Neuronal stem cell (in vitro differentiated cells): ENCODE measurements around the gene CTCF.

Experiments used
- DNase-seq: peaks from one replicate; pipeline ENCODE4 v3.0.0-alpha.2; 2013; ENCODE audit warnings: low spot score
- H2AFZ ChIP-seq: one replicate; pipeline ENCODE4 v1.6.1; 2013; ENCODE audit warnings: mild to moderate bottlenecking, low read length, inconsistent platforms
- H2AK5ac ChIP-seq: 2 replicates; pipeline ENCODE4 v1.6.1; 2013; ENCODE audit warnings: low read depth, mild to moderate bottlenecking, inconsistent platforms, low read length, moderate library complexity, mixed read lengths
- H2BK120ac ChIP-seq: 2 replicates; pipeline ENCODE4 v1.6.1; 2013; ENCODE audit warnings: low read depth, mild to moderate bottlenecking, inconsistent platforms, low read length, moderate library complexity, mixed read lengths
- H2BK12ac ChIP-seq: one replicate; pipeline ENCODE4 v1.6.1; 2013; ENCODE audit warnings: low read length, inconsistent platforms
- H2BK15ac ChIP-seq: 2 replicates; pipeline ENCODE4 v1.6.1; 2013; ENCODE audit warnings: mild to moderate bottlenecking, low read length, inconsistent platforms, mixed read lengths
- H2BK5ac ChIP-seq: one replicate; pipeline ENCODE4 v1.6.1; 2013; ENCODE audit warnings: inconsistent platforms, mild to moderate bottlenecking, low read length, moderate library complexity
- H3K14ac ChIP-seq: one replicate; pipeline ENCODE4 v1.6.1; 2013; ENCODE audit warnings: low read length, inconsistent platforms
- H3K18ac ChIP-seq: 2 replicates; pipeline ENCODE4 v1.6.1; 2013; ENCODE audit warnings: low read length, inconsistent platforms
- H3K23ac ChIP-seq: 2 replicates; pipeline ENCODE4 v1.6.1; 2013; ENCODE audit warnings: low read depth, mild to moderate bottlenecking, mixed read lengths, low read length, inconsistent platforms; ENCODE audit not compliant: poor library complexity
- H3K27ac ChIP-seq: replicated peaks from 3 replicates; pipeline ENCODE4 v1.5.1; 2013; ENCODE audit warnings: low read length, inconsistent platforms
- H3K27me3 ChIP-seq, 3 experiments: 2 replicates each; pipeline ENCODE4 v1.6.1; 2013; ENCODE audit warnings: low read length in 3 of 3, mild to moderate bottlenecking in 2 of 3, inconsistent platforms in 1 of 3, low read depth in 1 of 3, mixed read lengths in 1 of 3, moderate library complexity in 1 of 3; ENCODE audit not compliant: control insufficient read depth in 3 of 3, insufficient read depth in 3 of 3
- H3K36me3 ChIP-seq, 2 donors: replicated peaks in 1 of 2; 2 replicates each; pipeline ENCODE4 v1.6.1; 2013; ENCODE audit warnings: low read length in 2 of 2; ENCODE audit not compliant: control insufficient read depth in 2 of 2, insufficient read depth in 2 of 2
- H3K4ac ChIP-seq: 2 replicates; pipeline ENCODE4 v1.6.1; 2013; ENCODE audit warnings: inconsistent platforms, mild to moderate bottlenecking, low read length, moderate library complexity
- H3K4me1 ChIP-seq, 2 donors: 1 replicate in 1 of 2; 2 replicates in 1 of 2; pipeline ENCODE4 v1.6.1; 2013; ENCODE audit warnings: low read length in 2 of 2, low read depth in 1 of 2; ENCODE audit not compliant: control insufficient read depth in 2 of 2, insufficient read depth in 1 of 2
- H3K4me2 ChIP-seq: one replicate; pipeline ENCODE4 v1.6.1; 2013; ENCODE audit warnings: mild to moderate bottlenecking, low read length, inconsistent platforms; ENCODE audit not compliant: insufficient read depth, poor library complexity, severe bottlenecking
- H3K4me3 ChIP-seq, 2 donors: 2 replicates each; pipeline ENCODE4 v1.5.1; 2013; ENCODE audit warnings: low read length in 2 of 2, mild to moderate bottlenecking in 2 of 2, inconsistent platforms in 1 of 2, moderate library complexity in 1 of 2
- H3K79me1 ChIP-seq: one replicate; pipeline ENCODE4 v1.6.1; 2013; ENCODE audit warnings: low read depth, mild to moderate bottlenecking, inconsistent platforms, low read length, moderate library complexity
- H3K9ac ChIP-seq: one replicate; pipeline ENCODE4 v1.6.1; 2013; ENCODE audit warnings: mild to moderate bottlenecking, low read depth, low read length, inconsistent platforms; ENCODE audit not compliant: poor library complexity
- H3K9me3 ChIP-seq, 2 donors: replicated peaks in 1 of 2; 2 replicates each; pipeline versions ENCODE3 to v1.6.1; 2013; ENCODE audit warnings: low read length in 2 of 2, mild to moderate bottlenecking in 2 of 2, inconsistent platforms in 1 of 2, low read depth in 1 of 2, mixed read lengths in 1 of 2, moderate library complexity in 1 of 2; ENCODE audit not compliant: control insufficient read depth in 2 of 2, insufficient read depth in 1 of 2
- H4K8ac ChIP-seq: one replicate; pipeline ENCODE4 v1.6.1; 2013; ENCODE audit warnings: low read depth, mild to moderate bottlenecking, inconsistent platforms, low read length, moderate library complexity
- H4K91ac ChIP-seq: one replicate; pipeline ENCODE4 v1.6.1; 2013; ENCODE audit warnings: low read length, low read depth, mild to moderate bottlenecking, inconsistent platforms; ENCODE audit not compliant: poor library complexity
- whole genome bisulfite sequencing, 2 donors: extraction: QIAGEN DNeasy Blood & Tissue Kit; methylation state at CpG; one replicate each; pipeline ENCODE4 v1.1.7; 2013; ENCODE audit warnings: missing lambda C conversion rate in 2 of 2, mixed read lengths in 1 of 2; ENCODE audit not compliant: insufficient read length in 2 of 2, insufficient replicate concordance in 1 of 2; ENCODE audit errors: extremely low coverage in 2 of 2; 5-methylcytosine and 5-hydroxymethylcytosine counted together

The CTCF gene

DNA sequence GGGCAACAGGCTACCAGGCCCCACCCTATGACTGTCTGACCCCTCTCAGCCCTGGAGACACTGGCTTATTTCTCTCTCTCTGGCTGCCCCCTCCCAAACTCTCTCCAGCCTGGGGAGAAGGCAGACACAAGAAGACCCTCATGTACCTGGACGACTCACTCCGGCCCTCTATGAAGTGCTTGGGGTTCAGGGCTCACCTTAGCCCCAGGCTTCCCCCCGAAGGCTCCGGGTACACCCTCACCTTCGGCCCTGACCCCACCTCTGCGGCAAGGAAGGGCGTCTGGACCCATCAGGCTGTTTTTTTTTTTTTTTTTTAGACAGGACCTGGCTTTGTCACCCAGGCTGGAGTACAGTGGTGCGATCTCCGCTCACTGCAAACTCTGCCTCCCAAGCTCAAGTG is 81.7 kb downstream of the CTCF start:
- Histone ChIP-seq H4K8ac (peak overlapping the region; percentile 65), H2BK12ac (no peak overlapping the region), H3K18ac (no peak overlapping the region), H3K9ac (no peak overlapping the region), H3K27ac (no peak overlapping the region), H3K4me3 (no peak overlapping the region), H3K79me1 (peaks cover 2% of the 10 kb centered on the region), H3K36me3 (peaks cover 2 to 10% of the 10 kb centered on the region in 2 donors), H3K27me3 (peaks cover 0 to 40% (median 40%) of the 10 kb centered on the region in 3 experiments), H4K91ac (no peak overlapping the region), H3K9me3 (no peaks in the 10 kb centered on the region), H3K4ac (no peak overlapping the region), H2BK120ac (no peak overlapping the region), H2BK5ac (no peak overlapping the region), H2AFZ (peak overlapping the region; percentile 80), H2AK5ac (no peak overlapping the region), H3K4me1 (peaks cover 0 to 6% of the 10 kb centered on the region in 2 donors), H3K4me2 (no peak overlapping the region), H3K14ac (no peak overlapping the region), H3K23ac (no peak overlapping the region), H2BK15ac (no peak overlapping the region)
- no CpG with 5 or more reads among the region's 9 CpGs for WGBS, 2 donors
- no peak for DNase-seq

DNA sequence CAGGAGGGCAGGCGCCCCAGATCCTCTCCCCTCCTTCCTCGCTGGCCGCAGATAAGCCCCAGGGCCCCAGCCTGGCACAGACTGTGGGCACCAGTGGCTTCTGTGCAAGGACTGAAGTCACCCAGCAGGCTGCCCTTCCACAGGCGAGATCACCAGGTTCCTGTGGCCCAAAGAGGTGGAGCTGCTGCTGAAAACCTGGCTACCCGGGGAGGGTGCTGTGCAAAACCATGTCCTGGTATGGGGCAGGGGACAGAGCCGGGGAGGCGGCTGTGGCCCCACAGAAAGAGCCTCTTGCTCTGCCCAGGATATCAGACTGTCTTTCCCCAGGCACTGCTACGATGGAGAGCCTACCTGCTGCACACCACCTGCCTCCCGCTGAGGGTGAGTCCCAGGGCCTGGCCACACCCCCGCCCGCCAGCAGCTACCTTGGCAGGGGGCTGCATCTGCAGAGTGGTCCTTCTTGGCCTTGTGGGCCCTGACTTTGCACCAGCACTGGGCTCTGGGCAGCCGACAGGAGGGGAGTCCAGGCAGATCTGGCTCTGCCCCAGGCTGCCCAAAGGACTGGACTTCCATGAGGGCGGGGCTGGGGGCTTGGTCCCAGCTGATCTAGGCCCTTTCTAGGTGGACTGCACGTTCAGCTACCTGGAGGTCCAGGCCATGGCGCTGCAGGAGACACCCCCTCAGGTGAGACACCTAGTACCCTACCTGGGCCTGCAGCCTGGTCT is 83.2 kb downstream of the CTCF start:
- Histone ChIP-seq H3K4ac (peak overlapping the region; percentile 53), H3K4me1 (peaks cover 0 to 17% of the 10 kb centered on the region in 2 donors), H3K9ac (no peak overlapping the region), H3K36me3 (no peaks in the 10 kb centered on the region), H3K4me3 (no peak overlapping the region), H3K23ac (peak overlapping the region; percentile 73), H2BK5ac (no peak overlapping the region), H2BK15ac (peak overlapping the region; percentile 75), H4K91ac (peak overlapping the region; percentile 72), H3K27ac (no peak overlapping the region), H3K4me2 (peak overlapping the region; percentile 60), H2AK5ac (peak overlapping the region; percentile 96), H3K27me3 (peaks cover 0 to 54% (median 45%) of the 10 kb centered on the region in 3 experiments), H2BK120ac (peak overlapping the region; percentile 47), H3K9me3 (no peaks in the 10 kb centered on the region), H3K18ac (peak overlapping the region; percentile 87), H3K14ac (no peak overlapping the region), H2BK12ac (no peak overlapping the region), H3K79me1 (peaks cover 2% of the 10 kb centered on the region), H4K8ac (no peak overlapping the region), H2AFZ (peak overlapping the region; percentile 80)
- no CpG with 5 or more reads among the region's 15 CpGs for WGBS, 2 donors
- no peak for DNase-seq

DNA sequence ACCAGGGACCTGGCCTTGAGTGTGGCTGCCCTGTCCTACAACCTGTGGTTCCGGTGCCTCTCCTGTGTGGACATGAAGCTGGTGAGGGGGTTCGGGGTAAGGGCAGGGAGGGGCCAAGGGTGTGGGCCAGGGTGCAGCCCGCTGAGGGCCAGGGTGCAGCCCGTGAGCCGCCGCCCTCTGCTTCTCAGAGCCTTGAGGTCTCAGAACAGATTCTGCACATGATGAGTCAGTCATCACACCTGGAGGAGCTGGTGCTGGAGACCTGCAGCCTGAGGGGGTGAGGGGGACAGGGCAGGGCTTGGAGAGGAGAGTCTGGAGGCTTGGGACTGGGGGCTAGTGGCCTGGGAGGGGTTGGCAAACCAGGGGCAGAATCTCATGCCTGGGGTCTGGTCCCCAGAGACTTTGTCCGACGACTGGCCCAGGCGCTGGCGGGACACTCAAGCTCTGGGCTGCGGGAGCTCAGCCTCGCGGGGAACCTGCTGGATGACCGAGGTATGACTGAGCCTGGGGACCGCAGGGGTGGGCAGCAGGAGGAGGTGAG is 84.9 kb downstream of the CTCF start:
- peaks cover 0 to 70% (median 59%) of the 10 kb centered on the region in 3 experiments for H3K27me3 ChIP-seq
- no peak overlapping the region for H4K8ac ChIP-seq
- H3K4ac ChIP-seq: no peak overlapping the region
- peaks cover 2% of the 10 kb centered on the region for H3K79me1 ChIP-seq
- no peak overlapping the region for H3K4me2 ChIP-seq
- H3K9ac ChIP-seq: no peak overlapping the region
- H3K9me3 ChIP-seq: no peaks in the 10 kb centered on the region
- H3K14ac ChIP-seq: no peak overlapping the region
- peak overlapping the region; percentile 5 for H2BK5ac ChIP-seq
- H2BK120ac ChIP-seq: no peak overlapping the region
- no peak for DNase-seq
- H2AK5ac ChIP-seq: peak overlapping the region; percentile 25
- no peaks in the 10 kb centered on the region for H3K36me3 ChIP-seq
- WGBS, 2 donors: no CpG with 5 or more reads among the region's 15 CpGs
- H3K4me3 ChIP-seq: no peak overlapping the region
- H2BK15ac ChIP-seq: peak overlapping the region; percentile 38
- H2BK12ac ChIP-seq: no peak overlapping the region
- no peak overlapping the region for H2AFZ ChIP-seq
- no peak overlapping the region for H4K91ac ChIP-seq
- no peak overlapping the region for H3K27ac ChIP-seq
- peaks cover 0 to 17% of the 10 kb centered on the region in 2 donors for H3K4me1 ChIP-seq
- H3K18ac ChIP-seq: no peak overlapping the region
- H3K23ac ChIP-seq: peak overlapping the region; percentile 89

DNA sequence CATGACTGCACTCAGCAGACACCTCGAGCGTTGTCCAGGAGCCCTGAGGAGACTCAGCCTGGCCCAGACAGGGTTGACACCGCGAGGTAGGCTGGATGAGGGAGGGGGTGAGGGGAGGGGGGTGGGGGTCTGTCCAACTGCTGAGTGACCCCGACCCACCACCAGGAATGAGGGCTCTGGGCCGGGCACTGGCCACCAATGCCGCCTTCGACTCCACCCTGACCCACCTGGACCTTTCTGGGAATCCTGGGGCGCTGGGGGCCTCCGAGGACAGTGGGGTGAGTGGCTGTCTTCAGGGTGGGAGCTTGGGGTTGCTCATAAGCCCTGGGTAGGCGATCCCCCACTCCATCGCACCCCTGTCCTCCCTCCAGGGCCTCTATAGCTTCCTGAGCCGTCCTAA is 85.4 kb downstream of the CTCF start:
- Histone ChIP-seq H3K18ac (peak overlapping the region; percentile 80), H3K36me3 (no peaks in the 10 kb centered on the region), H2AFZ (no peak overlapping the region), H3K79me1 (peaks cover 2% of the 10 kb centered on the region), H3K27me3 (peaks cover 0 to 74% (median 61%) of the 10 kb centered on the region in 3 experiments), H3K9ac (no peak overlapping the region), H3K9me3 (no peaks in the 10 kb centered on the region), H3K14ac (no peak overlapping the region), H3K27ac (no peak overlapping the region), H3K23ac (peak overlapping the region; percentile 89), H3K4me2 (no peak overlapping the region), H2BK15ac (no peak overlapping the region), H3K4me3 (no peak overlapping the region), H4K8ac (no peak overlapping the region), H3K4ac (no peak overlapping the region), H2BK5ac (peak overlapping the region; percentile 66), H2BK12ac (no peak overlapping the region), H2BK120ac (no peak overlapping the region), H4K91ac (no peak overlapping the region), H2AK5ac (peak overlapping the region; percentile 30), H3K4me1 (peaks cover 0 to 17% of the 10 kb centered on the region in 2 donors)
- DNase-seq: no peak
- no CpG with 5 or more reads among the region's 13 CpGs for WGBS, 2 donors
